SK-N-MC (cell line): Measurements from ENCODE around the gene TBC1D22A.

Experiments used
- EZH2 ChIP-seq: fragments of 200-600 bp; sonication (generic); IDR thresholded peaks from one replicate; pipeline ENCODE4 v1.6.1; 2017; ENCODE audit warnings: antibody characterized with exemption
- FOXP2 ChIP-seq: optimal IDR thresholded peaks from 2 replicates; pipeline ENCODE3; 2011; ENCODE audit warnings: mild to moderate bottlenecking, moderate library complexity; ENCODE audit not compliant: insufficient read depth; ENCODE audit errors: extremely low read length, control extremely low read depth
- POLR2AphosphoS5 ChIP-seq: IDR thresholded peaks from 2 replicates; pipeline ENCODE4 v1.6.1; 2012; ENCODE audit warnings: mild to moderate bottlenecking, low read depth, low read length, borderline replicate concordance

- TF ChIP-seq EZH2 (no peak), POLR2AphosphoS5 (no peak), FOXP2 (no peak)
Observed at GRCh38 chr22:46879083-46879482, 116.6 kb downstream of the TBC1D22A start.
